MCF 10A (cell line): ENCODE results near the gene FXYD6. TPM values are rescaled to one million over a fixed set of nuclear protein-coding genes. Genes with fewer than 3 reads are reported as not detected.

Source experiments
- BruUV-seq: library from RNA; stranded (reverse); fragments of 400-500 nt; replicated peaks from 2 replicates; lab custom pipeline; 2021; lab: Mats Ljungman, UMichigan
- CTCF ChIA-PET: fragments of 300-600 bp; sonication (Branson Sonifier 250); formaldehyde crosslinking; extraction: SDS; loops from one replicate; lab custom pipeline; 2021; ENCODE audit warnings: antibody characterized with exemption, inconsistent platforms; lab: Yijun Ruan, JAX
- POLR2A ChIA-PET: fragments of 300-600, 350-650 bp; sonication (Branson Sonifier 250); formaldehyde crosslinking; extraction: SDS; loops from one replicate; lab custom pipeline; 2020; ENCODE audit warnings: antibody characterized with exemption, inconsistent platforms; lab: Yijun Ruan, JAX
- DNase-seq: peaks from one replicate; pipeline ENCODE4 v3.0.0-alpha.2; 2018; ENCODE audit not compliant: unreplicated experiment
- H3K27ac Mint-ChIP-seq: one replicate; pipeline ENCODE4 v1.8.0; 2022; ENCODE audit warnings: mild to moderate bottlenecking, low read depth, mixed read lengths; ENCODE audit not compliant: unreplicated experiment
- H3K27me3 Mint-ChIP-seq: one replicate; pipeline ENCODE4 v1.8.0; 2022; ENCODE audit warnings: mixed read lengths; ENCODE audit not compliant: insufficient read depth, unreplicated experiment
- H3K36me3 Mint-ChIP-seq: one replicate; pipeline ENCODE4 v1.8.0; 2022; ENCODE audit warnings: mild to moderate bottlenecking, moderate library complexity, mixed read lengths; ENCODE audit not compliant: insufficient read depth, unreplicated experiment
- H3K4me1 Mint-ChIP-seq: one replicate; pipeline ENCODE4 v1.8.0; 2022; ENCODE audit warnings: mixed read lengths; ENCODE audit not compliant: insufficient read depth, unreplicated experiment
- H3K4me3 Mint-ChIP-seq: one replicate; pipeline ENCODE4 v1.8.0; 2022; ENCODE audit warnings: mild to moderate bottlenecking, moderate library complexity, mixed read lengths; ENCODE audit not compliant: unreplicated experiment
- H3K9me3 Mint-ChIP-seq: one replicate; pipeline ENCODE4 v1.8.0; 2022; ENCODE audit warnings: mixed read lengths; ENCODE audit not compliant: unreplicated experiment
- CTCF ChIP-seq: fragments of 200-600 bp; IDR thresholded peaks from one replicate; pipeline ENCODE4 v1.8.0; 2022; ENCODE audit warnings: antibody characterized with exemption, mild to moderate bottlenecking; ENCODE audit not compliant: unreplicated experiment
- intact Hi-C: fragments of 100-400 bp; cut with micrococcal nuclease; formaldehyde crosslinking; loops from 2 replicates; pipeline ENCODE4 v1.14.1; 2022
- total RNA-seq: library from RNA; stranded (reverse); gene quantifications from 2 replicates; pipeline ENCODE4 v1.2.3, GENCODE V29; 2022

FXYD6 gene
- total RNA-seq, 1 experiment from 2014 or later = not detected

DNA sequence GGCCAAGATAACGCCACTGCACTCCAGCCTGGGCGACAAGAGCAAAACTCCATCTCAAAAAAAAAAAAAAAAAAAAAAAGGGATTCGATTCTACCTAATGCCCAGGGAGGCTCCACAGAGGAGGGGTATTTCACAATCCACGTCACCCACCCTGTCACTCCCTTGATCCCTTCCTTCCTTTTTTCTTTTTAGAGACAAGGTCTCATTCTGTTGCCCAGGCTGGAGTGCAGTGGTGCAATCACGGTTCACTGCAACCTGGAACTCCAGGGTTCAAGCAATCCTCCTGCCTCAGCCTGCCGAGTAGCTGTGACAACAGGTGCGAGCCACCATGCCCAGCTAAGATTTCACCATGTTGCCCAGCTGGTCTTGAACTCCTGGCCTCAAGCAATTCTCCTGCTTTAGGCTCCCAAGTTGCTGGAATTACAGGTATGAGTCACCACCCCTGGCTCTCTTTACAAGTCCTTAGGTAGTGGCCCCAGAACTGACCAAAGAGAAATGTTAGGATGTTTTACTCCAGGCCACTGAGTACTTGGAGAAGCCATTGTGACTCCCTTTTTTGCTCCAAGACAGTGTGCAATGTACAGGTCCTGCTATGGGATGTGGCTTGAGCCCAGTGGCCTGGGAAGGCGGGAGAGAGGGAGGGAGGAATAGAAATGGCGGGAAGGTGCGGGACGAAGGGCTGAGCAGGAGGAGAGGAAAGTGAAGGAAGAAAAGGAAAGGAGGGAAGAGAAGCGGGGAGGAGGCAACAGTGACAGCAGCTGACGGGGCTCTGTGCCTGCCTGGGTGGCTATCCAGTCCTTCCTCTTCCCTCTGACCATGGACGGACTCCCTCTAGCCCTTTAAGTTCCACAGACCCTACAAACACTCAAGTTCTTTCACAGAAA, 40.1 kb downstream of the FXYD6 start:
- CTCF ChIA-PET = interaction anchor here (0.6 to 3.2 kb wide), 2 partner anchors 111 to 1107 kb away, joined by 3 to 19 read pairs; no protein-coding TSS in a partner anchor
- Mint-ChIP-seq H3K4me3 (no peak overlapping the region), H3K36me3 (peaks cover 6% of the 10 kb centered on the region), H3K9me3 (no peaks in the 10 kb centered on the region), H3K27me3 (peaks cover 38% of the 10 kb centered on the region), H3K27ac (no peak overlapping the region), H3K4me1 (no peaks in the 10 kb centered on the region)
- no peak for TF ChIP-seq CTCF
- no peak for DNase-seq
- POLR2A ChIA-PET = no interaction called here
- intact Hi-C loops = no loop called here
- BruUV-seq = no TSS peak

GRCh38 chr11:117835576-117835975, 40.9 kb downstream of the FXYD6 start:
- Mint-ChIP-seq H3K4me3 (no peak overlapping the region), H3K36me3 (peaks cover 6% of the 10 kb centered on the region), H3K4me1 (no peaks in the 10 kb centered on the region), H3K27ac (no peak overlapping the region), H3K27me3 (peaks cover 45% of the 10 kb centered on the region), H3K9me3 (no peaks in the 10 kb centered on the region)
- intact Hi-C loops = no loop called here
- no TSS peak for BruUV-seq
- ChIA-PET CTCF (interaction anchor here (0.6 to 3.8 kb wide), 4 partner anchors 8 to 1106 kb away, joined by 3 to 51 read pairs (median 11); no protein-coding TSS in a partner anchor), POLR2A (no interaction called here)
- no peak for TF ChIP-seq CTCF
- no peak for DNase-seq

- H3K36me3 Mint-ChIP-seq = peaks cover 6% of the 10 kb centered on the region
- H3K27ac Mint-ChIP-seq = no peak overlapping the region
- no peak for TF ChIP-seq CTCF
- intact Hi-C loops = no loop called here
- no peaks in the 10 kb centered on the region for H3K4me1 Mint-ChIP-seq
- DNase-seq = no peak
- H3K9me3 Mint-ChIP-seq = no peaks in the 10 kb centered on the region
- peaks cover 52% of the 10 kb centered on the region for H3K27me3 Mint-ChIP-seq
- ChIA-PET CTCF (interaction anchor here (0.6 to 3.8 kb wide), 9 partner anchors 9 to 409 kb away, joined by 3 to 51 read pairs (median 5); no protein-coding TSS in a partner anchor), POLR2A (no interaction called here)
- H3K4me3 Mint-ChIP-seq = no peak overlapping the region
- BruUV-seq = no TSS peak
These were observed 41.5 kb downstream of the FXYD6 start for GRCh38 chr11:117834838-117835443.
